OCI-LY3 (cell line): ENCODE results near the gene KCNJ11.

Source experiments
- EZH2phosphoT487 ChIP-seq: fragments of 200-600 bp; shearing (Covaris generic); IDR thresholded peaks from 2 replicates; pipeline ENCODE4 v1.6.1; 2018; ENCODE audit warnings: antibody characterized with exemption, mixed run types, low read depth
- TF ChIP-seq, protein P1 (sequence below): fragments of 200-600, 300-600 bp; sonication (generic); IDR thresholded peaks from 2 replicates; pipeline ENCODE4 v1.5.1; 2014; ENCODE audit warnings: antibody characterized with exemption, low read length, low read depth

DNA sequence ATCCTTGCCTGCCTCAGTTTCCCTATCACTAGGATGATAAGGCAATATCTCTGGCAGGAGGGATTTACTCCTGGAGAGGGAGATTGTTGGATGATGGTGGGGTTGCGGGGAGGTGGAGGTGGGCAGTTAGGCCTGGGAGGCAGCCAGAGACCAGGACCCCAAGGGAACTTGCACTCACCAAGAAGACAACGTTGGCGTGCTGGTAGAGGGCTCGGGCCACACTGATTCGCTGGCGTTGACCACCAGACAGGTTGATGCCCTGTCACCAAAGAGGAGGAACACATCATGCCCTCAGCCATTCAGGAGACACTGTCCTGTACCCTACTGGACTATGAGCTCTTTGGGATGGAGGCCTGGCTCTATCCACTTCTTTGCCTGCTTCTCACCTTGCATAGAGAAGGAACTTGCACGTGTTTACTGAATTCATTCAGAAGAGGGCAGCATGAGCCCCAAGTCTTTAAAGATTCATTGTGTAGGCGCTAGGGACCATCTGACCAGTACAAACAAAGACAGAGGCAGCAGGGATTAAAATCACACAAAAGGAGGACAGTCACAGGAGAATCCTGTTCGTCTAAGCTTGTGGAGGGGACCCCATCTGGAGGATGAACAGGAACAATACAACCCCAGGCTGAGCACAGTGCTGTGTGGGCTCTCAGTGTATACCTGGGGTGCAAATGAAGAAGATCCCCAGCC lies 24.2 kb upstream of the KCNJ11 start:
- TF ChIP-seq, protein P1, sequence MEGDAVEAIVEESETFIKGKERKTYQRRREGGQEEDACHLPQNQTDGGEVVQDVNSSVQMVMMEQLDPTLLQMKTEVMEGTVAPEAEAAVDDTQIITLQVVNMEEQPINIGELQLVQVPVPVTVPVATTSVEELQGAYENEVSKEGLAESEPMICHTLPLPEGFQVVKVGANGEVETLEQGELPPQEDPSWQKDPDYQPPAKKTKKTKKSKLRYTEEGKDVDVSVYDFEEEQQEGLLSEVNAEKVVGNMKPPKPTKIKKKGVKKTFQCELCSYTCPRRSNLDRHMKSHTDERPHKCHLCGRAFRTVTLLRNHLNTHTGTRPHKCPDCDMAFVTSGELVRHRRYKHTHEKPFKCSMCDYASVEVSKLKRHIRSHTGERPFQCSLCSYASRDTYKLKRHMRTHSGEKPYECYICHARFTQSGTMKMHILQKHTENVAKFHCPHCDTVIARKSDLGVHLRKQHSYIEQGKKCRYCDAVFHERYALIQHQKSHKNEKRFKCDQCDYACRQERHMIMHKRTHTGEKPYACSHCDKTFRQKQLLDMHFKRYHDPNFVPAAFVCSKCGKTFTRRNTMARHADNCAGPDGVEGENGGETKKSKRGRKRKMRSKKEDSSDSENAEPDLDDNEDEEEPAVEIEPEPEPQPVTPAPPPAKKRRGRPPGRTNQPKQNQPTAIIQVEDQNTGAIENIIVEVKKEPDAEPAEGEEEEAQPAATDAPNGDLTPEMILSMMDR: no peak
- no peak for TF ChIP-seq EZH2phosphoT487
